ENCODE results near the gene ZNF547.

DNA sequence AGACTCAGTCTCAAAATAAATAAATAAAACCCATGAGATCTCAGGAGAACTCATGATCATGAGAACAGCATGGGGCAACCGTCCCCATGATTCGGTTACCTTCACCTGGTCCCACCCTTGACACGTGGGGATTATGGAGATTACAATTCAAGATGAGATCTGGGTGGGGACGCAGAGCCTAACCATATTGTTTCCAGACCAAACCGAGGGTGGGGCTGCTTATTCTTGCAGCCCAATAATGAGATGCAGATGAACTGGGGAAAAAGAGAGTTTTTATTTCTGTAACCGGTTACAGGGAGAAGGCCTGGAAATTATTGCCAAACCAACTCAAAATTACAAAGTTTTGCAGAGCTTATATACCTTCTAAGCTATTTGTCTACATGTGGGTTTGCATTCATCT, 12.8 kb downstream of the ZNF547 start:
- TF ChIP-seq POLR2AphosphoS5 (IDR thresholded peaks at IDR 0.05; ENCODE audit: low read depth, low read length) (no peak), TAF1 (IDR thresholded peaks at IDR 0.05; ENCODE audit: borderline replicate concordance, insufficient read depth, low read length) (no peak)
- TF ChIP-seq, protein P1, sequence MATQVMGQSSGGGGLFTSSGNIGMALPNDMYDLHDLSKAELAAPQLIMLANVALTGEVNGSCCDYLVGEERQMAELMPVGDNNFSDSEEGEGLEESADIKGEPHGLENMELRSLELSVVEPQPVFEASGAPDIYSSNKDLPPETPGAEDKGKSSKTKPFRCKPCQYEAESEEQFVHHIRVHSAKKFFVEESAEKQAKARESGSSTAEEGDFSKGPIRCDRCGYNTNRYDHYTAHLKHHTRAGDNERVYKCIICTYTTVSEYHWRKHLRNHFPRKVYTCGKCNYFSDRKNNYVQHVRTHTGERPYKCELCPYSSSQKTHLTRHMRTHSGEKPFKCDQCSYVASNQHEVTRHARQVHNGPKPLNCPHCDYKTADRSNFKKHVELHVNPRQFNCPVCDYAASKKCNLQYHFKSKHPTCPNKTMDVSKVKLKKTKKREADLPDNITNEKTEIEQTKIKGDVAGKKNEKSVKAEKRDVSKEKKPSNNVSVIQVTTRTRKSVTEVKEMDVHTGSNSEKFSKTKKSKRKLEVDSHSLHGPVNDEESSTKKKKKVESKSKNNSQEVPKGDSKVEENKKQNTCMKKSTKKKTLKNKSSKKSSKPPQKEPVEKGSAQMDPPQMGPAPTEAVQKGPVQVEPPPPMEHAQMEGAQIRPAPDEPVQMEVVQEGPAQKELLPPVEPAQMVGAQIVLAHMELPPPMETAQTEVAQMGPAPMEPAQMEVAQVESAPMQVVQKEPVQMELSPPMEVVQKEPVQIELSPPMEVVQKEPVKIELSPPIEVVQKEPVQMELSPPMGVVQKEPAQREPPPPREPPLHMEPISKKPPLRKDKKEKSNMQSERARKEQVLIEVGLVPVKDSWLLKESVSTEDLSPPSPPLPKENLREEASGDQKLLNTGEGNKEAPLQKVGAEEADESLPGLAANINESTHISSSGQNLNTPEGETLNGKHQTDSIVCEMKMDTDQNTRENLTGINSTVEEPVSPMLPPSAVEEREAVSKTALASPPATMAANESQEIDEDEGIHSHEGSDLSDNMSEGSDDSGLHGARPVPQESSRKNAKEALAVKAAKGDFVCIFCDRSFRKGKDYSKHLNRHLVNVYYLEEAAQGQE (IDR thresholded peaks at IDR 0.05; ENCODE audit: insufficient read depth in 1 of 2, low read depth in 2 of 2, low read length in 2 of 2): no peak
